ENCODE results near the gene MPEG1. TPM values are rescaled to one million over a fixed set of nuclear protein-coding genes. Genes with fewer than 3 reads are reported as not detected.
A peak's percentile ranks its signal among the peaks of the same experiment; 100 is the strongest.

The MPEG1 gene
- polyA plus RNA-seq, 1 donor: 11.6 TPM

GRCh38 chr11:59216641-59217564 is 4.2 kb upstream of the MPEG1 start:
- peak; percentile 57 for DNase-seq

GRCh38 chr11:59214141-59214893 is 1.6 kb upstream of the MPEG1 start:
- DNase-seq: no peak

- DNase-seq: no peak
Observed at GRCh38 chr11:59212222-59212621, 505 bp downstream of the MPEG1 start.

- DNase-seq: no peak
Observed at GRCh38 chr11:59208956-59209355, 3.8 kb downstream of the MPEG1 start.

GRCh38 chr11:59207988-59208451 is 4.7 kb downstream of the MPEG1 start:
- no peak for DNase-seq

GRCh38 chr11:59206635-59207034 is 6.1 kb downstream of the MPEG1 start:
- DNase-seq: no peak

GRCh38 chr11:59205648-59206047 is 7.1 kb downstream of the MPEG1 start:
- DNase-seq: no peak

- DNase-seq: no peak
Observed at GRCh38 chr11:59204746-59205145, 8.0 kb downstream of the MPEG1 start.

GRCh38 chr11:59201353-59201752 is 11.4 kb downstream of the MPEG1 start:
- no peak for DNase-seq

- no peak for DNase-seq
Observed at GRCh38 chr11:59200423-59200746, 12.3 kb downstream of the MPEG1 start.

GRCh38 chr11:59199546-59200422 is 12.9 kb downstream of the MPEG1 start:
- no peak for DNase-seq

GRCh38 chr11:59198726-59199125 is 14.0 kb downstream of the MPEG1 start:
- DNase-seq: no peak

- DNase-seq: peak; percentile 60
Observed at GRCh38 chr11:59197991-59198390, 14.7 kb downstream of the MPEG1 start.

- DNase-seq: no peak
Observed at GRCh38 chr11:59196777-59197176, 15.9 kb downstream of the MPEG1 start.

- DNase-seq: no peak
Observed at GRCh38 chr11:59195586-59195985, 17.1 kb downstream of the MPEG1 start.

- DNase-seq: peak; percentile 61
Observed at GRCh38 chr11:59193587-59194130, 19.1 kb downstream of the MPEG1 start.

GRCh38 chr11:59192446-59193020 is 20.2 kb downstream of the MPEG1 start:
- DNase-seq: no peak

- no peak for DNase-seq
Observed at GRCh38 chr11:59191890-59192289, 20.8 kb downstream of the MPEG1 start.

- DNase-seq: no peak
Observed at GRCh38 chr11:59191095-59191494, 21.6 kb downstream of the MPEG1 start.

- DNase-seq: no peak
Observed at GRCh38 chr11:59189986-59190385, 22.7 kb downstream of the MPEG1 start.

- no peak for DNase-seq
Observed at GRCh38 chr11:59188954-59189353, 23.8 kb downstream of the MPEG1 start.

- DNase-seq: no peak
Observed at GRCh38 chr11:59187587-59187986, 25.1 kb downstream of the MPEG1 start.

Measured in hindlimb muscle (tissue), 1 donor.